GM12864 (cell line): Measurements from ENCODE around the gene NDUFB8.

ENCODE experiments used
- DNase-seq: peaks from one replicate; pipeline ENCODE4 v3.0.0-alpha.2; 2011; ENCODE audit warnings: low read depth
- H3K4me3 ChIP-seq: 2 replicates; pipeline ENCODE4 v1.5.1; 2011; ENCODE audit warnings: mild to moderate bottlenecking, low read depth, low read length, control low read depth
- CTCF ChIP-seq: IDR thresholded peaks from 2 replicates; pipeline ENCODE4 v1.5.1; 2011; ENCODE audit warnings: low read depth, mild to moderate bottlenecking, moderate library complexity, low read length, control low read depth, inconsistent platforms; ENCODE audit errors: missing control alignments

The NDUFB8 gene

DNA sequence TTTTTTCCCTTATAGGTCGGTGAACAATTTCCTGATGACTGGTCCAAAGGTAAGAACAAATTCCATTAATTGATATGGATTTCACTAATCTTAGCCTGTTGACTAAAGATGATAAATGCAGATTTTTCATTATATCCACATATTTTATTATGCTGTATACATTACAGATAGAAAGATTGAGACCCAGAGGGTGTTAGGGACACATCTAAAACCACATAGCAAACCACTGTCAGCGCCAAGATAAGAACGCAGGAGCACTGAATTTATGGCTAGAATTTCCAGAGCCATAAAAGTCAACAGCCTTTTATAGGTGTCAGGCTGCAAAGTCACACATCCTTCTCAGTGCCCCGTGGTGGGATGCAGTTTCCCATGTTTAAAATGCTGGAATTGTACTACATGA lies 50.6 kb downstream of the NDUFB8 start:
- TF ChIP-seq CTCF: no peak
- DNase-seq: no peak
- H3K4me3 ChIP-seq: no peak overlapping the region

- DNase-seq: no peak
- no peak for TF ChIP-seq CTCF
- H3K4me3 ChIP-seq: no peak overlapping the region
These were observed 51.7 kb downstream of the NDUFB8 start for GRCh38 chr10:100477970-100478369.
